GM19025 (cell line): ENCODE data around the gene DOCK2.
"Not testable (repeated sequence)": the region's sequence is repeated elsewhere in the genome, so short reads cannot be mapped to it uniquely, and the experiment has no call there.

ENCODE experiments used
- ATAC-seq: cut with Tn5 transposase; IDR thresholded peaks from one replicate; pipeline ENCODE4 v1.9.1; 2021; ENCODE audit warnings: mild to moderate bottlenecking, low read depth, moderate library complexity; ENCODE audit not compliant: unreplicated experiment

The DOCK2 gene

DNA sequence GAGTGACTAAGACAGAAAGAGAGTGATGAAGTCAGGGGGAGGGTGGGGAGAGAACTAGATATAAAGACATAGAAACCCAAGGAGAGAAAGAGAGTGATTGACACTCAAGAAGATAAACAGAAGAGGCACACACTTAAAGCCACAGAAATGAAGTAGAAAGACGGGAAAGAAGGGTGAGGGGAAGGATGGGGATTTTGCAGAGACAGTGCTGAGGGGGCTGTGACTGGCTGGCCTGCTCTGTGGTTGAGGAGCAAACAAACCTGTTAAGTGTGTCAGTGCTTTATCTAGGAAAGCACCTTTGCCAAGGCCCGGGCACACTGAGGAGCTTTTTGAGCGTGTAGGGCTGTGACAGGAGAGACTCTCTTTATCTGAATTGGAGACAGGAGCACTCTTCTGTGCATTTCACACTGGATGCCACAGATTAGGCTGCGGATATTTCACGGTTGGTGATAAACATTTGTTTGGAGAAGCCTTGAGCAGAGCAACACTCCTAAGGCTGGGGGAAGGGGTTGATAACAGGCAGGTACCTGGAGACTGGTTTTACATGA, 109.1 kb downstream of the DOCK2 start:
- no peak for ATAC-seq

GRCh38 chr5:169748174-169748573, 111.1 kb downstream of the DOCK2 start:
- no peak for ATAC-seq

- ATAC-seq: no peak
Measured at GRCh38 chr5:169749295-169749694, 112.2 kb downstream of the DOCK2 start.

GRCh38 chr5:169751490-169751889, 114.4 kb downstream of the DOCK2 start:
- ATAC-seq: no peak

DNA sequence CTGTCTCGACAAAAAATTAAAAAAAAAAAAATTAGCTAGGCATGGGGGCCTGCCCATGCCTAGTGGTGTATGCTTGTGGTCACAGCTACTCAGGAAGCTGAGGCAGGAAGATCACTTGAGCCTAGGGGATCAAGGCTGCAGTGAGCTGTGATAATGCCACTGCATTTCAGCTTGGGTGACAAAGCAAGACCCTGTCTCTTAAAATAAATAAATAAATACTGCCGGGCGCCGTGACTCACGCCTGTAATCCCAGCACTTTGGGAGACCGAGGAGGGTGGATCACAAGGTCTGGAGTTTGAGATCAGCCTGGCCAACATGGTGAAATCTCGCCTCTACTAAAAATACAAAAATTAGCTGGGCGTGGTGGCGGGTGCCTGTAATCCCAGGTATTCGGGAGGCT, 115.5 kb downstream of the DOCK2 start:
- not testable (repeated sequence) for ATAC-seq

GRCh38 chr5:169753795-169754194, 116.7 kb downstream of the DOCK2 start:
- ATAC-seq: no peak

- no peak for ATAC-seq
Measured at GRCh38 chr5:169754737-169755136, 117.7 kb downstream of the DOCK2 start.

GRCh38 chr5:169756071-169756765, 119.1 kb downstream of the DOCK2 start:
- ATAC-seq: no peak

- no peak for ATAC-seq
Measured at GRCh38 chr5:169757016-169757415, 119.9 kb downstream of the DOCK2 start.

- ATAC-seq: no peak
Measured at GRCh38 chr5:169758886-169759285, 121.8 kb downstream of the DOCK2 start.

- ATAC-seq: no peak
Measured at GRCh38 chr5:169760229-169760628, 123.2 kb downstream of the DOCK2 start.

- ATAC-seq: no peak
Measured at GRCh38 chr5:169762338-169763095, 125.4 kb downstream of the DOCK2 start.

- peak; percentile 93 for ATAC-seq
Measured at GRCh38 chr5:169763376-169764017, 126.4 kb downstream of the DOCK2 start.

GRCh38 chr5:169764018-169764378, 126.9 kb downstream of the DOCK2 start:
- ATAC-seq: no peak

DNA sequence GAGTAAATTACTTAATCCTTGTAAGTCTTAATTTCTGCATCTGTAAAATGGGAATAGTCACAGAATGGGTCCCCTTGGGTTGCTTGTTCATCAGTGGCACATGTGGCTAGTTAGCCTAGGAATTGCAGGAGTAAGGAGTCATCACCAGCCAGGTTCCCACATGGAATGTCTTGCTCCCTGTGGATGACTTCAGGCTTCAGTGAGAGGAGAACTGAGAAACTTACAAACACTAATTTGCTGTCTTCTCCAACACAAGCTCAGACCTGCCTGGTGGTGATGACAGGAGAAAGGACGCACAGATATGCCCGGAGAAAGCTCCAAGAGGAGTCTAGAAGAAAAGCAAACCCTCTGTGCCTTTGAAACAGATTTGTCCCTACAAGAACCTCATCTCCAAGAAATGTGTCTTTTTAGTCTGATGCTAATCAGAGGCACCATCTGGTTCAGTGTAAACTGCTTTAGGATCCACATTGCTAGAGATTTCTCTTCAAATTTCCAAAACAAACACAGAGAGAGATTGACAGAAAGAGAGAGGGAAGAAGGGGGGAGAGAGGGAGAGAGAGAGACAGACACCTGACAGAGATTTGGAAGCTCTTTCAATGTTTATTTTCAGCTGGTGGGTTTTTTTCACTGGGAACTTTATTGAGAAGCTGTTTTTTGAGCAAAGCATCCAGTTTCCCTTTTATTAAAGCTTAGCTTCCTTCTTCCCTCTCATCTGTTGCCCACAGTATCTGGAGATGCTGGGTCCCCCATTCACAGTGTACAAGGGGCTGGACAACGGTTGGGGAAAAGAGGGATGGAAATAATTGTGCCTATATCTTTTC, 128.3 kb downstream of the DOCK2 start:
- no peak for ATAC-seq

- not testable (repeated sequence) for ATAC-seq
Measured at GRCh38 chr5:169766943-169767342, 129.9 kb downstream of the DOCK2 start.

- ATAC-seq: no peak
Measured at GRCh38 chr5:169767938-169768337, 130.9 kb downstream of the DOCK2 start.

- ATAC-seq: no peak
Measured at GRCh38 chr5:169768416-169768815, 131.3 kb downstream of the DOCK2 start.

DNA sequence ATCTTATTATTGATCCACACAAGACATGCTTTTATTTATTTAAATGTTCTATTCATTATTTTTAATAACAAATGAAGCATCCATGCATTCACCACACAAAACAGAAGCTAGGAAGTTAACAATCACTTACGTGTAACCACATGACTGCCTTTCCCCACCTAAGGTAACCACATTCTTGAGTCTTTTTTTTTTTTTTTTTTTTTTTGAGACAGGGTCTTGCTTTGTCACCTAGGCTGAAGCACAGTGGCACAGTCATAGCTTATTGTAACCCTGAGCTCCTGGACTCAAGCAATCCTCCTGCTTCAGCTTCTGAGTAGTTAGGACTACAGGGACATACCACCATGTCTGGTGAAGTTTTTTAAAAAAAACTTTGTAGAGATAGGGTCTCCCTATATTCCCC, 133.0 kb downstream of the DOCK2 start:
- ATAC-seq: no peak

DNA sequence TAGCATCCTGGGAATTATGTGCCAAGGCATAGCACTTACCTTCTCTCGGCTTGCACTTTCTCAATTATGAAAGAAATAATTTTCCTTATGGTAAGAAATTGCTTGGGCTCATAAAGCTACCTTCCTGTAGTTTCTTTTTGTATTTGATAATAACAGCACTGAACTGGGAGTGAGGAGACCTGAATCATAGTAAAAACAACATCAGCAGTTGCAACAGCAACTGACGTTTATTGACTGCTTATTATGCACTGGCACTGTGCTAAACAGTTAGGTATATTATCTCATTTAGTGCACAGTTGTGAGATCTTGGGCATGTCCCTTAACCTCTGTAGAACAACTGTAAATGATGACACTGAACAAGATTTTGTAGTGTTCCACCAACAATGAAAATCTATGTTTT, 135.2 kb downstream of the DOCK2 start:
- ATAC-seq: no peak
